Karpas-422 (cell line): ENCODE results near the gene NUP133. TPM values are rescaled to one million over a fixed set of nuclear protein-coding genes. Genes with fewer than 3 reads are reported as not detected.

Experiments
- DNase-seq: peaks from one replicate; pipeline ENCODE4 v3.0.0-alpha.2; 2015
- H2AFZ ChIP-seq: fragments of 200-600 bp; sonication (generic); 2 replicates; pipeline ENCODE4 v1.6.1; 2014; ENCODE audit warnings: antibody characterized with exemption, low read length, mixed read lengths
- H3K27ac ChIP-seq: fragments of 200-600 bp; sonication (generic); 2 replicates; pipeline ENCODE4 v1.5.1; 2014; ENCODE audit warnings: mild to moderate bottlenecking, low read length, moderate library complexity
- H3K27me3 ChIP-seq: fragments of 200-600 bp; sonication (generic); 2 replicates; pipeline ENCODE4 v1.6.1; 2014; ENCODE audit warnings: low read length, mixed read lengths
- H3K36me3 ChIP-seq: fragments of 200-600 bp; sonication (generic); 2 replicates; pipeline ENCODE4 v1.6.1; 2014; ENCODE audit warnings: low read length, mixed read lengths; ENCODE audit not compliant: insufficient read depth
- H3K4me1 ChIP-seq: fragments of 200-600 bp; sonication (generic); 2 replicates; pipeline ENCODE4 v1.6.1; 2014; ENCODE audit warnings: mild to moderate bottlenecking, low read length, mixed read lengths
- H3K4me2 ChIP-seq: fragments of 200-600 bp; sonication (generic); 2 replicates; pipeline ENCODE4 v1.6.1; 2014; ENCODE audit warnings: low read length, low read depth, mild to moderate bottlenecking; ENCODE audit not compliant: poor library complexity, severe bottlenecking
- H3K4me3 ChIP-seq: fragments of 200-600 bp; sonication (generic); 2 replicates; pipeline ENCODE4 v1.5.1; 2014; ENCODE audit warnings: mild to moderate bottlenecking, antibody characterized with exemption, low read length, mixed read lengths
- H3K79me2 ChIP-seq: fragments of 200-600 bp; sonication (generic); 2 replicates; pipeline ENCODE4 v1.6.1; 2014; ENCODE audit warnings: mild to moderate bottlenecking, low read length, mixed read lengths
- H3K9ac ChIP-seq: fragments of 200-600 bp; sonication (generic); 2 replicates; pipeline ENCODE4 v1.6.0; 2014; ENCODE audit warnings: low read length
- H3K9me2 ChIP-seq: fragments of 200-600 bp; sonication (generic), shearing (Covaris generic); replicated peaks from 2 replicates; pipeline ENCODE4 v1.6.0; 2014; ENCODE audit warnings: mild to moderate bottlenecking, low read length, moderate library complexity; ENCODE audit not compliant: insufficient read depth
- H3K9me3 ChIP-seq: fragments of 300-700, 200-600 bp; sonication (generic); 2 replicates; pipeline ENCODE4 v1.6.1; 2014; ENCODE audit warnings: low read length, mixed read lengths
- H4K20me1 ChIP-seq: fragments of 200-600 bp; sonication (generic); 2 replicates; pipeline ENCODE4 v1.6.1; 2014; ENCODE audit warnings: mild to moderate bottlenecking, antibody characterized with exemption, low read length, low read depth; ENCODE audit not compliant: insufficient read depth
- total RNA-seq: library from RNA; depleted of rRNA; stranded (reverse); fragments of >200 nt; shearing (Covaris generic); gene quantifications from 2 replicates; pipeline ENCODE4 v1.2.3, GENCODE V29; 2014; ENCODE audit warnings: low replicate concordance

The NUP133 gene
- total RNA-seq, 1 experiment from 2014 or later: 56.9 TPM

DNA sequence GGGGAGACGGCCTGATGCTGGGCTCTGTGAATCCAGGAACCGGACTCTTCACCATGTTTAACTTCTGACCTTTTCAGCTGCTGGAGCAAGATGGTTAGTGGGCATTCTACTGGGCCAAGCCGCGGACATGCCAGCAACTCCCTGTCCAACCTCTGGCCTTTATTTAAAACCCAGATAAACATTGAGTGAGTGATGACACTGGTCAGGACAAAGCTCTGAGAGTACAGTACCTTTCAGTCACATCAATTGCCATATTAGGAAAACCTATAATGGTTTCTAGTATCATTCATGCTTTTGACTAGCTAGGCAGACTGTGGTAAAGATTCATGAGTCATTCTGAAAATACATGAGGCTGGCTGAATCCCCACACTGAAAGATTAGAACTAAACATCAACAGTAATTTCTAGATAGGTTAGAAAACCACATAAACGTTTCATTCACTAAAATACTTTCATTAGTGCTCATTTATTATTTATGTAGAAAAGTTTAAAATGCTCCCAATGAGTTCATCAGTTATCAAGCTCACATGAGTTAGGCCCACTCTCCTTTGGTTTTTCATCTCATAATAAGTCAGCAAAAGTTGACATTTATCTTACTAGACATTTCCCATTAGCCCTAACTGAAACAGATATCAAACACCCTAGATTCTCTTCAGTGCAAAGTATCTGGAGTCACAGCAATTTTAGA lies 67.1 kb downstream of the NUP133 start:
- no peak overlapping the region for H2AFZ ChIP-seq
- H3K27ac ChIP-seq: no peak overlapping the region
- H3K4me3 ChIP-seq: no peak overlapping the region
- H3K4me2 ChIP-seq: no peak overlapping the region
- no peak overlapping the region for H3K9ac ChIP-seq
- no peaks in the 10 kb centered on the region for H3K9me3 ChIP-seq
- H3K27me3 ChIP-seq: no peaks in the 10 kb centered on the region
- H3K79me2 ChIP-seq: no peaks in the 10 kb centered on the region
- no peaks in the 10 kb centered on the region for H3K4me1 ChIP-seq
- peaks cover 13% of the 10 kb centered on the region; the same call in 1 of the 2 replicates for H3K36me3 ChIP-seq
- no peaks in the 10 kb centered on the region for H3K9me2 ChIP-seq
- no peak for DNase-seq
- peaks cover 5% of the 10 kb centered on the region; the same call in 1 of the 2 replicates for H4K20me1 ChIP-seq

DNA sequence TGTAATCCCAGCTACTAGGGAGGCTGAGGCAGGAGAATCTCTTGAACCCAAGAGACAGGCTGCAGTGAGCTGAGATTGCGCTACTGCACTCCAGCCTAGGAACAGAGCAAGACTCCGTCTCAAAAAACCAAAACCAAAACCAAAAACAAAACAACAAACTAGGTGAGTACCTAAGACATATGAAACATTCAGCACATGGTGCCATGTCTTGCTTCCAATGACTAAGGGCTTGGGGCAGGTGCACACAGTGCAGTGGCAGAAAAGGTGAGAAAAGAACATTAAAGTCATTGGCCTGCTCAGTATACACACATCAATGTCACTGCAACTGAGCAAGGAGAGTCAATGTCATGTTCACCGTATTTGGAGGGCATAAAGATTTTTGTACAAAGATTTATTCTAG lies 70.1 kb downstream of the NUP133 start:
- no peaks in the 10 kb centered on the region for H3K4me1 ChIP-seq
- no peak overlapping the region for H3K9ac ChIP-seq
- peaks cover 5% of the 10 kb centered on the region; the same call in 1 of the 2 replicates for H4K20me1 ChIP-seq
- no peak overlapping the region for H3K4me3 ChIP-seq
- H3K27me3 ChIP-seq: no peaks in the 10 kb centered on the region
- no peak overlapping the region for H3K27ac ChIP-seq
- 0 out of 2 replicates have a peak, but pooled peaks cover 4% of the 10 kb centered on the region for H3K36me3 ChIP-seq
- no peak for DNase-seq
- H3K9me3 ChIP-seq: no peaks in the 10 kb centered on the region
- no peaks in the 10 kb centered on the region for H3K9me2 ChIP-seq
- H3K4me2 ChIP-seq: no peak overlapping the region
- H3K79me2 ChIP-seq: no peaks in the 10 kb centered on the region
- no peak overlapping the region for H2AFZ ChIP-seq

DNA sequence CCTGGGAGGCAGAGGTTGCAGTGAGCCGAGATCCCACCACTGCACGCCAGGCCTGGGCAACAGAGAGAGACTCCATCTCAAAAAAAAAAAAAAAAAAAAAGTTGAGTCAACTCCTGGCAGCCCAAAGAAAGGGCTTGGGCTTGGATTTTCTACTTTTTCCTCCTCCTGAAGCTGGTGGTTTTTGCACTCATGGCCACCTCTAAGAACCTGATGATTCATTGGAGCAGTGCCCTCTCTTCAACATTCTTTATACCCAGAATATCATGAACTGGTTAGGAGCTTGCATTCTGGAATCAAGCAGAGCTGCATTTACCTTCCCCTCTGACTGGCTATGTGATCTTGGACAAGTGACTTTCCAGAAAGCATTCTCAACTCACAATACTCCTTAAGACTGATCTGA lies 70.7 kb downstream of the NUP133 start:
- H3K27ac ChIP-seq: no peak overlapping the region
- H3K4me1 ChIP-seq: no peaks in the 10 kb centered on the region
- no peak overlapping the region for H3K9ac ChIP-seq
- 0 out of 2 replicates have a peak, but pooled peaks cover 4% of the 10 kb centered on the region for H3K36me3 ChIP-seq
- no peak overlapping the region for H3K4me3 ChIP-seq
- DNase-seq: no peak
- H3K4me2 ChIP-seq: no peak overlapping the region
- H2AFZ ChIP-seq: no peak overlapping the region
- no peaks in the 10 kb centered on the region for H3K9me3 ChIP-seq
- H3K79me2 ChIP-seq: no peaks in the 10 kb centered on the region
- peaks cover 5% of the 10 kb centered on the region; the same call in 1 of the 2 replicates for H4K20me1 ChIP-seq
- H3K9me2 ChIP-seq: no peaks in the 10 kb centered on the region
- H3K27me3 ChIP-seq: no peaks in the 10 kb centered on the region

DNA sequence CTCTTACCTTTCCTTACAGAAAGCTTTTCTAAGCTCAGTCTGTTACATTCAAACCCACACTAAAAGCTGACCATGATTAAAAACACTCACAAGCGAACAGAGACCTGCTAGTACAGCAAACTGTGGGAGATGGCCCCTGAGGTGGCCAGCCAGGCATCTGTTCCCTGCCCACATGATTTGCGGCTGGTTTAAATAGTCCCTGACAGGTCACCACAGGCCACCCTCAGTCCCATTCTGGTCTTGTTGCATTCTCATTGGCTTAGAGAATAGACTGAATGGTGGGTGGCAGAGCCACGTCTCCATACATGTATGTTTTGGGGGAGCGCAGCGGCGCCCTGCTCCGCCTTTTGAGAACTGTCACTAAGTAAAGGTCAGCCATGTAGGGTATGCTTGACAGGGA lies 71.9 kb downstream of the NUP133 start:
- Histone ChIP-seq H3K27me3 (no peaks in the 10 kb centered on the region), H3K27ac (no peak overlapping the region), H4K20me1 (peaks cover 5% of the 10 kb centered on the region; the same call in 1 of the 2 replicates), H3K36me3 (no peaks in the 10 kb centered on the region), H2AFZ (no peak overlapping the region), H3K4me2 (no peak overlapping the region), H3K9ac (no peak overlapping the region), H3K9me3 (no peaks in the 10 kb centered on the region), H3K4me3 (no peak overlapping the region), H3K4me1 (no peaks in the 10 kb centered on the region), H3K79me2 (no peaks in the 10 kb centered on the region), H3K9me2 (no peaks in the 10 kb centered on the region)
- DNase-seq: no peak

DNA sequence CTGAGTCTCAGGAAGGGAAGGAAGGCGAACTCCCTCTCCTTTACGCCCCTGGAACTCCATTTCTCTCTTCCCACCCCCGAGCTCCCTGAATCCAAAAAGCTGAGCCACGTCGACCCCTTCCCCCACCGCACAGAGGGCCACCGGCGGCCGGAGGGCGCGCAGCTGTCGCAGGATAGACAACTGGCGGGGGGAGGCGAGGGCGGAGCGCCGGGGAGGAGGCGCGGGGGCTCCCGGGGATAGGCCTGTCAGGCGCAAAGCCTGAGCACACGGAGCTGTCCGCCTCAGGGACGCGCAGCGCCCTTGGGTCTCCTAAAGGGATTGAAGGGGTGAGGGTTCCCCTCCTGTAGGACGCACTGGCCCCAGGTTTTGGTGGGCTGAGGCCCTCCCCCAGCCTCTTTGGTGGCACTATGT lies 73.5 kb downstream of the NUP133 start:
- Histone ChIP-seq H4K20me1 (peaks cover 5% of the 10 kb centered on the region; the same call in 1 of the 2 replicates), H2AFZ (no peak overlapping the region), H3K9me3 (no peaks in the 10 kb centered on the region), H3K9me2 (no peaks in the 10 kb centered on the region), H3K4me1 (no peaks in the 10 kb centered on the region; the same call in 1 of the 2 replicates), H3K4me2 (no peak overlapping the region), H3K27me3 (no peaks in the 10 kb centered on the region), H3K27ac (no peak overlapping the region), H3K79me2 (no peaks in the 10 kb centered on the region), H3K36me3 (no peaks in the 10 kb centered on the region), H3K4me3 (no peak overlapping the region), H3K9ac (no peak overlapping the region)
- no peak for DNase-seq

DNA sequence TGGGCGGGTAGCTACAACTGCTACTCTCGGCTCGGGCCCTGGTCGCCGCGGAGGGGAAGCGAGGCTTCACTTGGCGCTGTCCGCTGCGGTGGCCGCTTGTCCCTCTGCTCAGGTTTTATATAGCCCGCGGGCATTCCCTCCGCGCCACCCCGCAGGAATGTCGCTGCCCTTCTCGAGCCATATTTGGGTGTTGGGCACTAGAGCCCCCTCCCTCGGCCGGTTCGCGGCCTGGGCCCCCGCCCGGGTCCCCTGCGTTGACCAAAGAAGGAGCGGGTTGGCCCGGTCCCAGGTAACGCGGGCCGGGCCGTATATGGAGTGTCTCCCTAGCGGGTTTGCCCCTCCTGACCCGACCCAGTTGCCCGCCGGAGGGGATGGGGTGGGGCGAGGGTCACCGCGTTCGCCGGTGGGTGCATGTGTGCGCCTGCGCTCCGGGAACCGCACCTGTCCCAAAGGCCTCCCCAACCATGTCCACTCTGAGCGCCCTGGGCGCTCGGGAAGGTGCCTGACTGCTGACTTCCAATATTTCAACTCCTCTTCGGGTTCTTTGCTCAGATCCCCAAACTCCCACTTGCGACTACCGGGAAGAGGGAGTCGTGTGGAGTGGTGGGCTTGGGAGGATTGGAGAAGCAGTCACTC lies 74.0 kb downstream of the NUP133 start, which contains the start of gene ACTA1:
Gene ACTA1 (minus strand): TSS at position 90 of the 636 bp plus-strand sequence. CDS start 979 bp downstream, outside the sequence.
- Histone ChIP-seq H2AFZ (no peak within 1 kb of the TSS), H3K79me2 (no peaks in the 10 kb centered on the region), H3K9me3 (no peaks in the 10 kb centered on the region), H3K4me1 (peaks cover 4% of the 10 kb centered on the region), H3K4me3 (no peak within 1 kb of the TSS), H3K9me2 (no peaks in the 10 kb centered on the region), H3K9ac (no peak within 1 kb of the TSS), H3K4me2 (no peak within 1 kb of the TSS), H4K20me1 (peaks cover 5% of the 10 kb centered on the region; the same call in 1 of the 2 replicates), H3K27ac (no peak within 1 kb of the TSS), H3K27me3 (no peaks in the 10 kb centered on the region), H3K36me3 (no peaks in the 10 kb centered on the region)
- DNase-seq: no peak

DNA sequence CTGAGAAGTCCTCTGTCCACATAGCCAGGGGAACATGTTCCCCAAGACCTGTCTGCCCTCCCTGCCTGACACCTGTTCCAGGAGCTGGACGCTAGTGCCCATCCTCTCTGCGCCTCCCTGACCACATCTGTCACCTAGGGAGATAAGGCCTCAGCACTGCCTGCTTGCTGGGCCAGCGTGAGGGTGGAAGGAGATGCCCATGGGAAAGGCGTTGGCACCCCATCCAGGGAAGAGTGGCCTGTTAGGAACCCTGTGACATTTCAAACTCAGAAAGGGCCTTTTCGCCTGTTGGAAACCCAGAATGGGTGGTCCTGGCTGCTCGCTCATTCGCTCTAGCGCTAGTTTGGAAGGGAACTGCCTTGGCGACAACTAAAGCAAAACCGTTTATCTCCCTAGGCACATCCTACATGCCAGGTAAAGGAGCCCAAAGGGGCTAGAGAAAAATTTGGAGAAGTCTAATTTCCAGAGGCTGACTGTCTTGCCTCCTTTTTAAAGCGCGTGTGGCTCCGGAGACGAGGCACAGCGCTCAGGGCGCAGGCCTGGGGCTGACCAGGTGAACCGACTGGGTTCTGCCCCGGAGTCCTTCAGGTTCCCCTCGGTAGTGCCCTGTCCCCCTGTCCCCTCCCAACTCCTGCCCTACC lies 74.7 kb downstream of the NUP133 start:
- Histone ChIP-seq H3K27ac (no peak overlapping the region), H3K9ac (no peak overlapping the region), H3K4me3 (no peak overlapping the region), H3K4me2 (no peak overlapping the region), H3K9me2 (no peaks in the 10 kb centered on the region), H3K9me3 (no peaks in the 10 kb centered on the region), H4K20me1 (peaks cover 5% of the 10 kb centered on the region; the same call in 1 of the 2 replicates), H3K79me2 (no peaks in the 10 kb centered on the region), H3K4me1 (peaks cover 5% of the 10 kb centered on the region), H3K27me3 (no peaks in the 10 kb centered on the region), H3K36me3 (no peaks in the 10 kb centered on the region), H2AFZ (no peak overlapping the region)
- no peak for DNase-seq

DNA sequence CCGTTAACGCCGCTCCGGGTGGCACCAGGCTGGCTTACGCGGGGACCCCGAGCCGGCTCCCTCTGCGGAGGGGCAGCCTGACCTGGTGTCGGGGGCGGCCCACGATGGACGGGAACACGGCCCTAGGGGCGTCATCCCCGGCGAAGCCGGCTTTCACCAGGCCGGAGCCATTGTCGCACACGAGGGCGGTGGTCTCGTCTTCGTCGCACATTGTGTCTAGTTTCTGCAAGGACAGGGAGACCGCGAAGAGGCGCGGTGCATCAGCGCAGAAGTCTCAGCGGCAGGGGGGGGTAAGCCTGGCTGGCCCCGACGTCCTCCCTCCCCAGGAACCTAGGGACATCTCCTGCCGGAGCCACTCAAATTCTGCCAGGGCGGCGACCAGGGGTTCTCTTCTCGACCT lies 75.2 kb downstream of the NUP133 start:
- Histone ChIP-seq H2AFZ (no peak overlapping the region), H3K4me1 (peaks cover 5% of the 10 kb centered on the region), H3K9me3 (no peaks in the 10 kb centered on the region), H4K20me1 (0 out of 2 replicates have a peak, but pooled peaks cover under 1% of the 10 kb centered on the region), H3K4me3 (no peak overlapping the region), H3K9ac (no peak overlapping the region), H3K79me2 (no peaks in the 10 kb centered on the region), H3K27me3 (no peaks in the 10 kb centered on the region), H3K9me2 (no peaks in the 10 kb centered on the region), H3K36me3 (no peaks in the 10 kb centered on the region), H3K4me2 (no peak overlapping the region), H3K27ac (no peak overlapping the region)
- no peak for DNase-seq
